Measurements from ENCODE around the gene TMEM59L. TPM values are rescaled to one million over a fixed set of nuclear protein-coding genes. Genes with fewer than 3 reads are reported as not detected.
A peak's percentile ranks its signal among the peaks of the same experiment; 100 is the strongest.

The TMEM59L gene
- total and polyA plus RNA-seq, 2 of the 13 experiments (the other 11 are each of a cell fraction or from before 2014, with no cell fraction given): 0.97 to 5.5 TPM

GRCh38 chr19:18634612-18635297 is 22.1 kb downstream of the TMEM59L start:
- Histone ChIP-seq H4K20me1 (ENCODE audit: insufficient read depth, low read length) (no peaks in the 10 kb centered on the region), H2AFZ (ENCODE audit: low read length) (no peak overlapping the region), H3K4me3 (replicated peaks in 1 of 3; ENCODE audit: insufficient read depth in 1 of 3, low read depth in 2 of 3, low read length in 3 of 3) (peak overlapping the region in 1 of 3 experiments; percentile 29; a peak in 1 of 6 replicates), H3K79me2 (ENCODE audit: insufficient read depth, low read length) (peaks cover 5% of the 10 kb centered on the region), H3K27me3 (ENCODE audit: control insufficient read depth in 1 of 2, insufficient read depth in 2 of 2, low read length in 2 of 2) (peaks cover 0 to 11% of the 10 kb centered on the region in 2 experiments; a peak in 2 of 5 replicates), H3K36me3 (replicated peaks in 1 of 2; ENCODE audit: control insufficient read depth in 1 of 2, insufficient read depth in 2 of 2, low read length in 2 of 2) (no peaks in the 10 kb centered on the region), H3K4me2 (ENCODE audit: low read depth, low read length) (peak overlapping the region; percentile 53), H3K27ac (ENCODE audit: extremely low read length, insufficient read depth, low read length) (no peak overlapping the region), H3K4me1 (ENCODE audit: insufficient read depth, low read length) (peaks cover 40% of the 10 kb centered on the region), H3K9ac (ENCODE audit: insufficient read depth, low read depth, low read length) (no peak overlapping the region), H3K9me3 (ENCODE audit: low read length) (no peaks in the 10 kb centered on the region)
- in situ Hi-C loops (cut with HindIII; ENCODE audit: extremely low pct_ligation_motif_present, low pct_unique_long_range_greater_than_20kb) (no loop called here), intact Hi-C loops (cut with micrococcal nuclease; ENCODE audit: unreplicated experiment) (no loop called here)
- ATAC-seq (no peak; the same call in 2 of the 3 replicates), FAIRE-seq (peak; percentile 26), DNase-seq (ENCODE audit: low spot score) (peak; percentile 45)
- no TSS peak for BruUV-seq (replicated peaks)
- under 1% methylated on average over 6 of the region's 12 CpGs for WGBS (ENCODE audit: low lambda C conversion rate)
- TF ChIP-seq HNF4A (CRISPR knock-in tag; IDR thresholded peaks at IDR 0.05): 0 out of 2 replicates have a peak, but pooled peaks have one; percentile 29
- TF ChIP-seq ZMYM2 (CRISPR knock-in tag; IDR thresholded peaks at IDR 0.05): 0 out of 2 replicates have a peak, but pooled peaks have one; percentile 34
- TF ChIP-seq KDM1A (CRISPR knock-in tag; IDR thresholded peaks at IDR 0.05): peak; percentile 71; the same call in 1 of the 2 replicates
- TF ChIP-seq SALL2 (CRISPR knock-in tag; IDR thresholded peaks at IDR 0.05): no peak
- peak; percentile 91 for TF ChIP-seq ZKSCAN1 (IDR thresholded peaks at IDR 0.05; ENCODE audit: low read length)
- TF ChIP-seq KDM5B (CRISPR knock-in tag; IDR thresholded peaks at IDR 0.05; ENCODE audit: borderline replicate concordance): 0 out of 2 replicates have a peak, but pooled peaks have one; percentile 11
- TF ChIP-seq ZMYM3 (CRISPR knock-in tag; IDR thresholded peaks at IDR 0.05): peak; percentile 96
- TF ChIP-seq ZNF562 (CRISPR knock-in tag; IDR thresholded peaks at IDR 0.05; ENCODE audit: borderline replicate concordance): no peak
- peak; percentile 7 for TF ChIP-seq TEAD3 (CRISPR knock-in tag; optimal IDR thresholded peaks at IDR 0.05; ENCODE audit: borderline replicate concordance)
- TF ChIP-seq, protein P1, sequence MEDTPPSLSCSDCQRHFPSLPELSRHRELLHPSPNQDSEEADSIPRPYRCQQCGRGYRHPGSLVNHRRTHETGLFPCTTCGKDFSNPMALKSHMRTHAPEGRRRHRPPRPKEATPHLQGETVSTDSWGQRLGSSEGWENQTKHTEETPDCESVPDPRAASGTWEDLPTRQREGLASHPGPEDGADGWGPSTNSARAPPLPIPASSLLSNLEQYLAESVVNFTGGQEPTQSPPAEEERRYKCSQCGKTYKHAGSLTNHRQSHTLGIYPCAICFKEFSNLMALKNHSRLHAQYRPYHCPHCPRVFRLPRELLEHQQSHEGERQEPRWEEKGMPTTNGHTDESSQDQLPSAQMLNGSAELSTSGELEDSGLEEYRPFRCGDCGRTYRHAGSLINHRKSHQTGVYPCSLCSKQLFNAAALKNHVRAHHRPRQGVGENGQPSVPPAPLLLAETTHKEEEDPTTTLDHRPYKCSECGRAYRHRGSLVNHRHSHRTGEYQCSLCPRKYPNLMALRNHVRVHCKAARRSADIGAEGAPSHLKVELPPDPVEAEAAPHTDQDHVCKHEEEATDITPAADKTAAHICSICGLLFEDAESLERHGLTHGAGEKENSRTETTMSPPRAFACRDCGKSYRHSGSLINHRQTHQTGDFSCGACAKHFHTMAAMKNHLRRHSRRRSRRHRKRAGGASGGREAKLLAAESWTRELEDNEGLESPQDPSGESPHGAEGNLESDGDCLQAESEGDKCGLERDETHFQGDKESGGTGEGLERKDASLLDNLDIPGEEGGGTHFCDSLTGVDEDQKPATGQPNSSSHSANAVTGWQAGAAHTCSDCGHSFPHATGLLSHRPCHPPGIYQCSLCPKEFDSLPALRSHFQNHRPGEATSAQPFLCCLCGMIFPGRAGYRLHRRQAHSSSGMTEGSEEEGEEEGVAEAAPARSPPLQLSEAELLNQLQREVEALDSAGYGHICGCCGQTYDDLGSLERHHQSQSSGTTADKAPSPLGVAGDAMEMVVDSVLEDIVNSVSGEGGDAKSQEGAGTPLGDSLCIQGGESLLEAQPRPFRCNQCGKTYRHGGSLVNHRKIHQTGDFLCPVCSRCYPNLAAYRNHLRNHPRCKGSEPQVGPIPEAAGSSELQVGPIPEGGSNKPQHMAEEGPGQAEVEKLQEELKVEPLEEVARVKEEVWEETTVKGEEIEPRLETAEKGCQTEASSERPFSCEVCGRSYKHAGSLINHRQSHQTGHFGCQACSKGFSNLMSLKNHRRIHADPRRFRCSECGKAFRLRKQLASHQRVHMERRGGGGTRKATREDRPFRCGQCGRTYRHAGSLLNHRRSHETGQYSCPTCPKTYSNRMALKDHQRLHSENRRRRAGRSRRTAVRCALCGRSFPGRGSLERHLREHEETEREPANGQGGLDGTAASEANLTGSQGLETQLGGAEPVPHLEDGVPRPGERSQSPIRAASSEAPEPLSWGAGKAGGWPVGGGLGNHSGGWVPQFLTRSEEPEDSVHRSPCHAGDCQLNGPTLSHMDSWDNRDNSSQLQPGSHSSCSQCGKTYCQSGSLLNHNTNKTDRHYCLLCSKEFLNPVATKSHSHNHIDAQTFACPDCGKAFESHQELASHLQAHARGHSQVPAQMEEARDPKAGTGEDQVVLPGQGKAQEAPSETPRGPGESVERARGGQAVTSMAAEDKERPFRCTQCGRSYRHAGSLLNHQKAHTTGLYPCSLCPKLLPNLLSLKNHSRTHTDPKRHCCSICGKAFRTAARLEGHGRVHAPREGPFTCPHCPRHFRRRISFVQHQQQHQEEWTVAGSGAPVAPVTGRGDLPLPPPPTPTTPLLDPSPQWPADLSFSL (CRISPR knock-in tag; IDR thresholded peaks at IDR 0.05): peak; percentile 57
- TF ChIP-seq ZNF7 (CRISPR knock-in tag; IDR thresholded peaks at IDR 0.05): 0 out of 2 replicates have a peak, but pooled peaks have one; percentile 33
- TF ChIP-seq BHLHE40 (IDR thresholded peaks at IDR 0.05; ENCODE audit: low read length): peak; percentile 75
- TF ChIP-seq, protein P2, sequence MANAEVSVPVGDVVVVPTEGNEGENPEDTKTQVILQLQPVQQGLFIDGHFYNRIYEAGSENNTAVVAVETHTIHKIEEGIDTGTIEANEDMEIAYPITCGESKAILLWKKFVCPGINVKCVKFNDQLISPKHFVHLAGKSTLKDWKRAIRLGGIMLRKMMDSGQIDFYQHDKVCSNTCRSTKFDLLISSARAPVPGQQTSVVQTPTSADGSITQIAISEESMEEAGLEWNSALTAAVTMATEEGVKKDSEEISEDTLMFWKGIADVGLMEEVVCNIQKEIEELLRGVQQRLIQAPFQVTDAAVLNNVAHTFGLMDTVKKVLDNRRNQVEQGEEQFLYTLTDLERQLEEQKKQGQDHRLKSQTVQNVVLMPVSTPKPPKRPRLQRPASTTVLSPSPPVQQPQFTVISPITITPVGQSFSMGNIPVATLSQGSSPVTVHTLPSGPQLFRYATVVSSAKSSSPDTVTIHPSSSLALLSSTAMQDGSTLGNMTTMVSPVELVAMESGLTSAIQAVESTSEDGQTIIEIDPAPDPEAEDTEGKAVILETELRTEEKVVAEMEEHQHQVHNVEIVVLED (CRISPR knock-in tag; IDR thresholded peaks at IDR 0.05; ENCODE audit: borderline replicate concordance): no peak
- TF ChIP-seq KLF15 (CRISPR knock-in tag; IDR thresholded peaks at IDR 0.05; ENCODE audit: borderline replicate concordance): no peak
- CTCF ChIA-PET (ENCODE audit: low intra/inter-chr PET ratio, low total read pairs): interaction anchor here (1.0 kb wide), 1 partner anchor 115 kb away, joined by 3 read pairs; no protein-coding TSS in a partner anchor
- POLR2A ChIA-PET: no interaction called here
